Activated naive CD4-positive, alpha-beta T cell treated with anti-CD3 and anti-CD28 coated beads, Interleukin-2, amount 10 ng/mL, durations not matched to agents 5 hours and 36 hours (primary cell): ENCODE measurements around the gene FOXL2NB. TPM values are rescaled to one million over a fixed set of nuclear protein-coding genes. Genes with fewer than 3 reads are reported as not detected.

Experiments
- total RNA-seq, 2 experiments: library from RNA; stranded (reverse); gene quantifications; one replicate each; pipeline ENCODE4 v1.2.3, GENCODE V29; 2021

FOXL2NB gene
- not detected for total RNA-seq

GRCh38 chr3:138946663-138947494 is at the start of gene FOXL2NB, which contains the start of gene FOXL2:
TSS of gene FOXL2NB (plus strand) at chr3:138947217. CDS start at chr3:138947365, 148 bp downstream.
TSS of gene FOXL2 (minus strand) at chr3:138947137. CDS start at chr3:138946722, 415 bp downstream.

Other genes starting within 250 kb of the FOXL2NB start
- 10 to 100 TPM; 11.9 to 14.4 TPM for gene PIK3CB, start 112.3 kb upstream of the FOXL2NB start, total RNA-seq
- gene FOXL2, start 80 bp upstream of the FOXL2NB start, total RNA-seq: not detected
- gene PRR23A, start 59.1 kb downstream of the FOXL2NB start, total RNA-seq: not detected
- not detected for gene PRR23B, start 73.7 kb downstream of the FOXL2NB start, total RNA-seq
- not detected for gene PRR23C, start 97.7 kb downstream of the FOXL2NB start, total RNA-seq